Measurements from ENCODE around the gene CSGALNACT2.

- TF ChIP-seq TEAD1 (CRISPR knock-in tag; IDR thresholded peaks at IDR 0.05) (no peak), CTCF (IDR thresholded peaks at IDR 0.05) (no peak), CREB1 (CRISPR knock-in tag; IDR thresholded peaks at IDR 0.05) (no peak), AFF4 (CRISPR knock-in tag; IDR thresholded peaks at IDR 0.05; ENCODE audit: borderline replicate concordance) (no peak), GRHL2 (CRISPR knock-in tag; IDR thresholded peaks at IDR 0.05; ENCODE audit: insufficient replicate concordance, severe bottlenecking) (no peak), SP1 (CRISPR knock-in tag; conservative IDR thresholded peaks at IDR 0.05) (no peak), MXD4 (CRISPR knock-in tag; IDR thresholded peaks at IDR 0.05; ENCODE audit: borderline replicate concordance) (no peak)
Measured at GRCh38 chr10:43124574-43125273, 13.5 kb upstream of the CSGALNACT2 start.
